Measurements from ENCODE around the gene TIAM2.

- TF ChIP-seq CTCF (IDR thresholded peaks at IDR 0.05) (no peak), POLR2A (IDR thresholded peaks at IDR 0.05) (no peak)
Measured at GRCh38 chr6:155045561-155046404, 50.7 kb downstream of the TIAM2 start.

All from uterus (tissue), 2 donors.